ENCODE measurements around the gene C1orf21. TPM values are rescaled to one million over a fixed set of nuclear protein-coding genes. Genes with fewer than 3 reads are reported as not detected.

The C1orf21 gene
- total and polyA plus RNA-seq, 3 experiments from 2014 or later, result 6.8 to 23.4 (median 8.2) TPM

DNA sequence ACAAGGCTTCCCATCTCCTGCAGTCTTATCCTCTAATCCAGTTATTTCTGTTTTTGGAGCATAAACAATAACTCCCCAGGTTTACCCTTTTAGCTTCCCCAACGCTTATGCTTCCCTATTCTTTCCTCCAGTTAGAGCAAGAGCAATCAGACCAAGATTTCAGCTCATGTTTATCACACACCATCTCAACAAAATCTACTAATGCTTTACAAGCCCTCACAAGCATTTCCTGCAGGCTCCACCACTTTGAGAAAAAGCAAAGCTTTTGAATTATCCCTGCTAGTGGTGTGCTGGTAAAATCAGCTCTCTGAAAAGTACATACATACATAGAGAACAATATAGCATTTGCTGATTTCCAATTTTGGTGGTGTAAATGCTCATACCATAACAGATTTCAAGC lies 275.0 kb downstream of the C1orf21 start:
- POLR2A ChIA-PET, result no interaction called here
- no peaks in the 10 kb centered on the region for H3K4me1 ChIP-seq (ENCODE audit: insufficient read depth, low read length)

DNA sequence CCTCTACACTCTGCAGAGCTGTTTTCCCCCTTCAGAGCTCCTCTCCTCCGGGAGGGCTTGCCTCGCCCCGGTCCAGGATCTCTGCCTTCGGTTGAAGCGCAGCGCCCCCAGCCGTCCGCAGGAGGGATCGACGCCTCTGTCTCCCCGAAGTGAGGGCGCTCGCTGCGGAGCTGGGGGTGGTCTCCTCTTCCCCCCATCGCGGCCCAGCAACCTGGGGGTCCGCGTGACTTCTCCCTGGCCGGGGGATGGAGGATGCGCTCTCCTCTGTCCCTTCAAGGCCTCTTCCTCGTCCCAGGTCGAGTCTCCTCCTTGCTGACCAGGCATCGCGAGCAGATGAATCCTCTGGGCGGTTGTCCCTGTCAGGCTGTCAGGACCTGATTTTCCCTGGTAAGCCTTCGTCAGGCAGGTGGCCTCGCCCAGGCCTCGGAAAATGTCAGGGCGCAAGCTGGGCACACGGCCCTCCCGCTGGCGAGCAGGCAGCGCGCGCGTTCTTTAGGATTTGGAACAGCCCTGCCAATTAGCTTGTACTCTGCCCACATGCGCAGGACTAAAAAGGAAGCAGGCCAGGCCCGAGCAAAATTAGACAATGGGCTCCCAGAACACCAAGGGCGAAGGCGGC lies 277.3 kb downstream of the C1orf21 start:
- H3K9me3 Mint-ChIP-seq, result no peaks in the 10 kb centered on the region
- peaks cover 10 to 19% (median 14%) of the 10 kb centered on the region in 3 donors for H3K4me1 Mint-ChIP-seq
- no peak overlapping the region for H3K4me3 ChIP-seq (ENCODE audit: low read length)
- H3K27me3 ChIP-seq (ENCODE audit: insufficient read depth, low read length, poor library complexity, severe bottlenecking), result no peaks in the 10 kb centered on the region
- peak in 4 of 5 donors; percentile 13 to 64 (median 23) for DNase-seq
- H3K4me1 ChIP-seq (ENCODE audit: insufficient read depth, low read length), result no peaks in the 10 kb centered on the region
- H3K27ac Mint-ChIP-seq, result peak overlapping the region in 1 of 8 donors; percentile 58
- POLR2A ChIA-PET, result no interaction called here
- CTCF ChIA-PET, result interaction anchor here (1.2 to 1.6 kb wide), 4 partner anchors 10 to 25 kb away, joined by 3 to 6 read pairs (median 4); no protein-coding TSS in a partner anchor
- no peaks in the 10 kb centered on the region for H3K36me3 Mint-ChIP-seq
- H3K36me3 ChIP-seq (ENCODE audit: insufficient read depth, low read length), result no peaks in the 10 kb centered on the region
- no peak overlapping the region for H3K27ac ChIP-seq (ENCODE audit: low read depth, low read length)
- peaks cover 6 to 23% of the 10 kb centered on the region in 2 donors for H3K27me3 Mint-ChIP-seq
- no peaks in the 10 kb centered on the region for H3K9me3 ChIP-seq (ENCODE audit: low read length)
- H3K4me3 Mint-ChIP-seq, result peak overlapping the region in 4 of 7 donors; percentile 14 to 52 (median 33)

More for the DNA sequence above, 275.0 kb downstream of the C1orf21 start:
- DNase-seq, result no peak
- peaks cover 2 to 23% of the 10 kb centered on the region in 2 donors for H3K27me3 Mint-ChIP-seq
- no peaks in the 10 kb centered on the region for H3K36me3 ChIP-seq (ENCODE audit: insufficient read depth, low read length)
- no peaks in the 10 kb centered on the region for H3K27me3 ChIP-seq (ENCODE audit: insufficient read depth, low read length, poor library complexity, severe bottlenecking)
- no peaks in the 10 kb centered on the region for H3K36me3 Mint-ChIP-seq
- H3K9me3 ChIP-seq (ENCODE audit: low read length), result no peaks in the 10 kb centered on the region
- peaks cover 10 to 19% (median 14%) of the 10 kb centered on the region in 3 donors for H3K4me1 Mint-ChIP-seq
- H3K9me3 Mint-ChIP-seq, result no peaks in the 10 kb centered on the region
- no peak overlapping the region for H3K4me3 Mint-ChIP-seq
- no peak overlapping the region for H3K27ac Mint-ChIP-seq
- CTCF ChIA-PET, result no interaction called here
- H3K27ac ChIP-seq (ENCODE audit: low read depth, low read length), result no peak overlapping the region
- H3K4me3 ChIP-seq (ENCODE audit: low read length), result no peak overlapping the region

DNA sequence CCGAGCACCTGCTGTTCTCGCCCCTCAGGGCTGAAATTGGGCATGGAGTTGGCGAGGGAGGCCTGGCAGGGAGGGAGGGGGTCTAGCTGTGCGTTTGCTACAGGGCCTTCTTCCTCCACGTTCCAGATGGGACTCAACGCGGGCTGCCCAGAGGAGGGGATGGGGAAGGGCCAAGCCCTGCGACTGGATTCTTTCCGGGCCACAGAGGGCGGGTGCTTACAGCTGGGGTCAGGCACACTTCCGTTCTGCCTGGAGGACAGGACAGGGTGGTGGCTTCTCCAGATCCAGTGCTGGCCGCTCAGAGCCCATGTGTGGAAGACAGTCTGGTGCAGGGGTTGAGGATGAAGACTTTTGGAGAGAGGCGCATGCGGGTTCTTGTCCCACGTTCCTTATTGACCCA lies 277.8 kb downstream of the C1orf21 start:
- H3K27me3 ChIP-seq (ENCODE audit: insufficient read depth, low read length, poor library complexity, severe bottlenecking), result no peaks in the 10 kb centered on the region
- no peaks in the 10 kb centered on the region for H3K36me3 ChIP-seq (ENCODE audit: insufficient read depth, low read length)
- peaks cover 8 to 23% of the 10 kb centered on the region in 2 donors for H3K27me3 Mint-ChIP-seq
- no peak for DNase-seq
- H3K27ac Mint-ChIP-seq, result peak overlapping the region in 2 of 8 donors; percentile 23 to 58
- no peak overlapping the region for H3K4me3 Mint-ChIP-seq
- no peaks in the 10 kb centered on the region for H3K9me3 Mint-ChIP-seq
- ChIA-PET CTCF (interaction anchor here (1.2 to 1.6 kb wide), 4 partner anchors 9 to 26 kb away, joined by 3 to 6 read pairs (median 4); no protein-coding TSS in a partner anchor), POLR2A (no interaction called here)
- no peak overlapping the region for H3K4me3 ChIP-seq (ENCODE audit: low read length)
- H3K4me1 ChIP-seq (ENCODE audit: insufficient read depth, low read length), result no peaks in the 10 kb centered on the region
- no peaks in the 10 kb centered on the region for H3K36me3 Mint-ChIP-seq
- no peaks in the 10 kb centered on the region for H3K9me3 ChIP-seq (ENCODE audit: low read length)
- no peak overlapping the region for H3K27ac ChIP-seq (ENCODE audit: low read depth, low read length)
- H3K4me1 Mint-ChIP-seq, result peaks cover 10 to 19% (median 14%) of the 10 kb centered on the region in 3 donors

DNA sequence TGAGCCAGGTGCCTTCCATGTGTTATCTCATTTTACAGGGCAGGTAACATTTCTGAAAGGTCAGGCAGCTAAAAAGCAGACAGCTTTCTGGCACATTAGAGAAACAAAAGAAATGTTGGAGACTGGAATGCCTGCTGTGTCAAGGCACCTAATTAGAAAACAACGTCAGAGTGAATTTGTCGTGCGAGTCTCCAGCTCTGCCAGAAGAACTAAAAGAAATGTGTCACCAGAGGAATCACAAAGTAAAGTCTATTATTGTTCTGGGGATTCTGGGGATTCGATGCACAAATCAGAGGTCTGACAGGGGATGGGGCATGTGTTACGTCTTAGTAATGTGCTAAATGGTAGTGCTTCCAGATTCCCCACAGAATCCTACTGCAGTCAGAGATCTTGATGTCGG lies 278.5 kb downstream of the C1orf21 start:
- Mint-ChIP-seq H3K4me1 (peaks cover 10 to 19% (median 14%) of the 10 kb centered on the region in 3 donors), H3K27ac (no peak overlapping the region), H3K9me3 (no peaks in the 10 kb centered on the region), H3K27me3 (peaks cover 8 to 23% of the 10 kb centered on the region in 2 donors), H3K36me3 (no peaks in the 10 kb centered on the region), H3K4me3 (no peak overlapping the region)
- DNase-seq, result no peak
- no peak overlapping the region for H3K27ac ChIP-seq (ENCODE audit: low read depth, low read length)
- H3K9me3 ChIP-seq (ENCODE audit: low read length), result no peaks in the 10 kb centered on the region
- no peak overlapping the region for H3K4me3 ChIP-seq (ENCODE audit: low read length)
- ChIA-PET CTCF (no interaction called here), POLR2A (no interaction called here)
- H3K36me3 ChIP-seq (ENCODE audit: insufficient read depth, low read length), result no peaks in the 10 kb centered on the region
- no peaks in the 10 kb centered on the region for H3K4me1 ChIP-seq (ENCODE audit: insufficient read depth, low read length)
- H3K27me3 ChIP-seq (ENCODE audit: insufficient read depth, low read length, poor library complexity, severe bottlenecking), result no peaks in the 10 kb centered on the region

DNA sequence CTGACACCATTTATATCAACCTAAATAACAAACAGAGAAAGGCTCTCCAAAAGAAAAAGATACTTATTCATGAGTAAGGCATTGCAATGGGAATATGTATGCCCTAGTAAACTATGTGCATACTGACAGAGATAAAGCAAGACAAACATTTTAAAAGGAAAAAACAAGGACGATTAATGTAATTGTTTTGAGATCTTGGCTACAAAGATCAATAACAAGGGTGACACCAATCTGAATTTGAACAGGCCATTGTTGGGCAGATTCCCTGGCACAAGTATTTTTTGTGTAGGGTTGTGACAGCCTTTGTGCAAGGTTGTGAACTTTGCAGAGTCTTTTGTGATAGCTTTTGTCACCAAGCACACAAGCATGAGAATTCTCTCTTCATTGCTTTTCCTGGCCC lies 282.6 kb downstream of the C1orf21 start:
- Histone ChIP-seq H3K27me3 (ENCODE audit: insufficient read depth, low read length, poor library complexity, severe bottlenecking) (no peaks in the 10 kb centered on the region), H3K4me3 (ENCODE audit: low read length) (no peak overlapping the region), H3K36me3 (ENCODE audit: insufficient read depth, low read length) (no peaks in the 10 kb centered on the region), H3K9me3 (ENCODE audit: low read length) (no peaks in the 10 kb centered on the region), H3K27ac (ENCODE audit: low read depth, low read length) (no peak overlapping the region), H3K4me1 (ENCODE audit: insufficient read depth, low read length) (no peaks in the 10 kb centered on the region)
- H3K4me3 Mint-ChIP-seq, result no peak overlapping the region
- H3K9me3 Mint-ChIP-seq, result no peaks in the 10 kb centered on the region
- DNase-seq, result no peak
- ChIA-PET CTCF (no interaction called here), POLR2A (no interaction called here)
- no peak overlapping the region for H3K27ac Mint-ChIP-seq
- peaks cover 10 to 50% of the 10 kb centered on the region in 2 donors for H3K27me3 Mint-ChIP-seq
- H3K4me1 Mint-ChIP-seq, result no peaks in the 10 kb centered on the region
- H3K36me3 Mint-ChIP-seq, result no peaks in the 10 kb centered on the region

DNA sequence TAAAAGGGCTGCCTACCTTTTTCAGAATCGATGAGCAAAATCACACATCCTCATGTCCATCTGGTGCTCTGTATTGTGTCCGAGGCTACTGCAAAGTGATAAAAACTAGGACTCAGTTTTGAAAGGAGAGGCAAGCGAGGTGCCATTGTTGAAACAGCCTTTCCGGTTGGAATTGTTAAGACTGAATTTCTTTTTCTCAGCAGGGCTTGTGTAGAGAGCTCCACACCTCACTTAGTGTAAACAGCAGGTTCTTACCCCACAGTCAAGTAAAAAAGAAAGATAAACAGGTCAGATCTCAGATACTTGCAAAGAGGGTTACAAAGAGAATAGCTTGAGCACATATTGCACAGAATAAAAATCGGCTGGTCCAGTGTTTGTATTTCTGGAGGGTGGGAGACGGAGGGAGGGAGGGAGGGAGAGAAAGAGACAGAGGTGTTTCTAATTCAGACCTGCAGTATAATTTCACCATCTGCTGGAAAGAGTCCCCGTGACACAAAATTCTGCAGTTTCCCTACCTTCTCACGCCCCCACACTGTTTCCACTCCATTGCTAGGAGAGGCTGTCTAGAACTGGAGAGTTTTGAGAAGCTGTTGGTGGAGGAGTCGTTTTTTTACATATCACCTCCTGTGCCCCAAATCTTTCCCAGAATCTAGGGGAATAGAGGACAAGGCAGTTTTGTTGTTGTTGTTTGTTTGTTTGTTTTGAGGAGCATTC lies 285.3 kb downstream of the C1orf21 start:
- no peak overlapping the region for H3K27ac ChIP-seq (ENCODE audit: low read depth, low read length)
- H3K36me3 ChIP-seq (ENCODE audit: insufficient read depth, low read length), result no peaks in the 10 kb centered on the region
- H3K4me3 ChIP-seq (ENCODE audit: low read length), result no peak overlapping the region
- H3K9me3 Mint-ChIP-seq, result peaks cover 0 to 4% (median 0%) of the 10 kb centered on the region in 5 donors
- no peak for DNase-seq
- POLR2A ChIA-PET, result no interaction called here
- H3K4me3 Mint-ChIP-seq, result no peak overlapping the region
- H3K27me3 ChIP-seq (ENCODE audit: insufficient read depth, low read length, poor library complexity, severe bottlenecking), result no peaks in the 10 kb centered on the region
- no peaks in the 10 kb centered on the region for H3K4me1 ChIP-seq (ENCODE audit: insufficient read depth, low read length)
- H3K36me3 Mint-ChIP-seq, result peaks cover 0 to 12% (median 0%) of the 10 kb centered on the region in 3 donors
- CTCF ChIA-PET, result no interaction called here
- H3K27me3 Mint-ChIP-seq, result peaks cover 16 to 46% of the 10 kb centered on the region in 2 donors
- no peaks in the 10 kb centered on the region for H3K9me3 ChIP-seq (ENCODE audit: low read length)
- no peaks in the 10 kb centered on the region for H3K4me1 Mint-ChIP-seq
- no peak overlapping the region for H3K27ac Mint-ChIP-seq

DNA sequence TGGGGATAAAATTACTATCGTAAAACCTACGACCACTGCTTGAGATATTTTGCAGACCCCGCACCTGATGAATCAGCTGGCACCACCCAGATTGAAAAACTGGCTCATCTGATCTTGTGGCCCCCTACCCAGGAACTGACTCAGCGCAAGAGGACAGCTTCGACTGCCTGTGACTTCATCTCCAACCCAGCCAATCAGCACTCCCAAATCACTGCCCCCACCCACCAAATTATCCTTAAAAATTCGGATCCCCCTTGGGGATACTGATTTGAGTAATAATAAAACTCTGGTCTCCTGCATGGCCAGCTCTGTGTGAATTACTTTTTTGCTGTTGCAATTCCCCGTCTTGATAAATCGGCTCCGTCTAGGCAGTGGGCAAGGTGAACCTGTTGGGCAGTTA lies 286.5 kb downstream of the C1orf21 start:
- H3K36me3 Mint-ChIP-seq, result peaks cover 0 to 12% (median 0%) of the 10 kb centered on the region in 3 donors
- no peaks in the 10 kb centered on the region for H3K36me3 ChIP-seq (ENCODE audit: insufficient read depth, low read length)
- H3K4me1 Mint-ChIP-seq, result no peaks in the 10 kb centered on the region
- no peak overlapping the region for H3K27ac Mint-ChIP-seq
- H3K9me3 ChIP-seq (ENCODE audit: low read length), result no peaks in the 10 kb centered on the region
- peaks cover 16 to 46% of the 10 kb centered on the region in 2 donors for H3K27me3 Mint-ChIP-seq
- H3K4me3 ChIP-seq (ENCODE audit: low read length), result no peak overlapping the region
- H3K27me3 ChIP-seq (ENCODE audit: insufficient read depth, low read length, poor library complexity, severe bottlenecking), result no peaks in the 10 kb centered on the region
- CTCF ChIA-PET, result interaction anchor here (1.5 kb wide), 1 partner anchor 9 kb away, joined by 6 read pairs; no protein-coding TSS in a partner anchor
- H3K27ac ChIP-seq (ENCODE audit: low read depth, low read length), result no peak overlapping the region
- DNase-seq, result no peak
- no peaks in the 10 kb centered on the region for H3K4me1 ChIP-seq (ENCODE audit: insufficient read depth, low read length)
- H3K9me3 Mint-ChIP-seq, result peaks cover 0 to 4% (median 0%) of the 10 kb centered on the region in 5 donors
- POLR2A ChIA-PET, result no interaction called here
- H3K4me3 Mint-ChIP-seq, result no peak overlapping the region

DNA sequence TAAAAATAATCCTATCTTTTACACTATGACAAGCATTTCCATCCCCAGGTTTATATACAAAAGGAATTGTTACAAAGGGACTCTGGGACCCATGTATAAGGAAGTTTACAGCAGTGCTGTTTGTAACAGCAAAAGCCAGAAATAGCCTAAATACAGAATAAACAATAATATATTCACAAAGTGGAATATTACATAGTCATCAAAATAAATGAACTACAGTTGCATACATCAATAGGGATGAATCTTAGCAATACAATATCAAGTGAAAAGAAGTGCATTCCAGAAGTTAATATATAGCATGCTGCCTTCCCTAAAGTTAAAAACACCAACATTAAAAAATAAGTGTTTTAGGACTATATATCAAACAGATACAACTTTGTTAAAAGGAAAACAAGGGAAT lies 290.5 kb downstream of the C1orf21 start:
- H3K27ac Mint-ChIP-seq, result no peak overlapping the region

More for the DNA sequence above, 290.5 kb downstream of the C1orf21 start:
- Histone ChIP-seq H3K9me3 (ENCODE audit: low read length) (no peaks in the 10 kb centered on the region), H3K4me1 (ENCODE audit: insufficient read depth, low read length) (no peaks in the 10 kb centered on the region), H3K4me3 (ENCODE audit: low read length) (no peak overlapping the region), H3K27ac (ENCODE audit: low read depth, low read length) (no peak overlapping the region), H3K36me3 (ENCODE audit: insufficient read depth, low read length) (no peaks in the 10 kb centered on the region), H3K27me3 (ENCODE audit: insufficient read depth, low read length, poor library complexity, severe bottlenecking) (no peaks in the 10 kb centered on the region)
- ChIA-PET POLR2A (no interaction called here), CTCF (no interaction called here)
- Mint-ChIP-seq H3K4me3 (no peak overlapping the region), H3K36me3 (peaks cover 0 to 26% (median 0%) of the 10 kb centered on the region in 3 donors), H3K9me3 (peaks cover 18 to 22% (median 20%) of the 10 kb centered on the region in 5 donors), H3K4me1 (no peaks in the 10 kb centered on the region), H3K27me3 (peaks cover 10 to 31% of the 10 kb centered on the region in 2 donors)
- no peak for DNase-seq
